Measurements from ENCODE around the gene FGD4. TPM values are rescaled to one million over a fixed set of nuclear protein-coding genes. Genes with fewer than 3 reads are reported as not detected.

The FGD4 gene
- total RNA-seq, 2 donors from 2014 or later: 24.3 to 49.3 TPM

DNA sequence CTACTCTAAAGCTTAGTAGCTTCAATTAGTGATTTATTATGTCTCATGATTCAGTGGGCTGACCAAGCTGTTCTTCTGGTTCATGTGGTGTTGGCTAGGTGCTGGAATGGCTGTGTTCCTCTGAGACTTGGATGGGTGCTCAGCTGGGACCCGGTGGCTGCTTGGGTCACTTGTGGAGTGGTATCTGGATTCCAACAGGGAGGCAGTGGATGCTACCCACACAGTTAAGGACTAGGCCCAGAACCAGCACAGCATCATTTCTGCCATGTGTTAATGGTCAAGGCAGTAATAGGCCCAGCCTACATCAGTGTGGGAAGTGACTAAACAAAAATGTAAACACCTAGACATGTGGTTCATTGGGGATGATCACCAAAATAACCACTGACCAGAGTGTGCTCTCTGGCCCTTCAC lies 72.2 kb downstream of the FGD4 start:
- Histone ChIP-seq H3K9me3 (no peaks in the 10 kb centered on the region), H3K27ac (no peak overlapping the region), H3K27me3 (replicated peaks; ENCODE audit: insufficient read depth) (no peaks in the 10 kb centered on the region), H3K4me3 (no peak overlapping the region), H3K4me1 (replicated peaks) (no peaks in the 10 kb centered on the region), H3K36me3 (no peaks in the 10 kb centered on the region)
- intact Hi-C loops (cut with DNase I): no loop called here
- 100% methylated on average over 1 of the region's 1 CpG for WGBS
- DNase-seq (ENCODE audit: low spot score): no peak
- TF ChIP-seq POLR2A (IDR thresholded peaks at IDR 0.05) (no peak), POLR2AphosphoS5 (IDR thresholded peaks at IDR 0.05) (no peak)
- TF ChIP-seq, protein P1, sequence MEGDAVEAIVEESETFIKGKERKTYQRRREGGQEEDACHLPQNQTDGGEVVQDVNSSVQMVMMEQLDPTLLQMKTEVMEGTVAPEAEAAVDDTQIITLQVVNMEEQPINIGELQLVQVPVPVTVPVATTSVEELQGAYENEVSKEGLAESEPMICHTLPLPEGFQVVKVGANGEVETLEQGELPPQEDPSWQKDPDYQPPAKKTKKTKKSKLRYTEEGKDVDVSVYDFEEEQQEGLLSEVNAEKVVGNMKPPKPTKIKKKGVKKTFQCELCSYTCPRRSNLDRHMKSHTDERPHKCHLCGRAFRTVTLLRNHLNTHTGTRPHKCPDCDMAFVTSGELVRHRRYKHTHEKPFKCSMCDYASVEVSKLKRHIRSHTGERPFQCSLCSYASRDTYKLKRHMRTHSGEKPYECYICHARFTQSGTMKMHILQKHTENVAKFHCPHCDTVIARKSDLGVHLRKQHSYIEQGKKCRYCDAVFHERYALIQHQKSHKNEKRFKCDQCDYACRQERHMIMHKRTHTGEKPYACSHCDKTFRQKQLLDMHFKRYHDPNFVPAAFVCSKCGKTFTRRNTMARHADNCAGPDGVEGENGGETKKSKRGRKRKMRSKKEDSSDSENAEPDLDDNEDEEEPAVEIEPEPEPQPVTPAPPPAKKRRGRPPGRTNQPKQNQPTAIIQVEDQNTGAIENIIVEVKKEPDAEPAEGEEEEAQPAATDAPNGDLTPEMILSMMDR (IDR thresholded peaks at IDR 0.05): no peak

DNA sequence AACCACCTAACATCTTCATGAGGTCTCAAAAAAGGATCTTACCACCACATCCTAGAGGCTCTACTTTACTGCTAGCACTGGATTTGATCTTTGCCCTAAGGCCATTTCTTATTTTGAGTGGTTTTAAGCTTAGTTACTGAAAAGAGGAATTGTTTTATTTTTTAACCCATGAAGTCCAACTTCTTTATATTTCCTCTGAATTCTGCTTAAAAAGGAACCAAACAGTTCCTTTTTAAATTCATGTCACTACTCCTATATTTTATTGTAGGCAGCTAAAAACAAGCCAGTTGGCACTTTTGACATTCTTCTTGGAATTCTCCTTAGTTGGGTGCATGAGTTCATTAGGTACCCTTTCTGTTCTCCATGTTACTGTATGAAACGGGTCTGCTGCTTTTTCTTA lies 76.4 kb downstream of the FGD4 start:
- intact Hi-C loops (cut with DNase I): no loop called here
- WGBS: 77% methylated on average over 1 of the region's 1 CpG
- no peaks in the 10 kb centered on the region for H3K36me3 ChIP-seq
- no peak overlapping the region for H3K27ac ChIP-seq
- TF ChIP-seq POLR2A (IDR thresholded peaks at IDR 0.05) (no peak), POLR2AphosphoS5 (IDR thresholded peaks at IDR 0.05) (no peak)
- TF ChIP-seq, protein P1 (IDR thresholded peaks at IDR 0.05): no peak
- no peak for DNase-seq (ENCODE audit: low spot score)
- H3K4me3 ChIP-seq: no peak overlapping the region
- no peaks in the 10 kb centered on the region for H3K27me3 ChIP-seq (replicated peaks; ENCODE audit: insufficient read depth)
- no peaks in the 10 kb centered on the region for H3K4me1 ChIP-seq (replicated peaks)
- no peaks in the 10 kb centered on the region for H3K9me3 ChIP-seq

DNA sequence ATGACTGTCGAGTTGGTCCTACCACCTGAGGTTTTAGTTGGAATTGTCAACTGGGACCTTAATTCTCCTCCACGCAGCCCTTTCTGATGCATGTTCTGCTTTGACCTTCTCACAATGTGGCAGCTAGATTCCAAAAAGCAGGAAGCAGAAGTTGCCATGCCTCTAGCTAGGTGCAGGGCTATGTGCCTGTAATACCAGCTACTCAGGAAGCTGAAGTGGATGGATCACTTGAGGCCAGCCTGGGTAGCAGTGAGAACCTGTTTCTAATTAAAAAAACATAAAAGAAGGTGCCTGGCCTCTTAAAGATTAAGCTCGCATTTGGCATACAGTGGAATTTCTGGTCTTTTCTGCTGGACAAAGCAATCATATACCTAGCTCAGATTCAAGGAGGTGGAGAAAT lies 77.1 kb downstream of the FGD4 start:
- no peak for TF ChIP-seq POLR2A (IDR thresholded peaks at IDR 0.05)
- H3K4me1 ChIP-seq (replicated peaks): no peaks in the 10 kb centered on the region
- DNase-seq (ENCODE audit: low spot score): no peak
- no peaks in the 10 kb centered on the region for H3K9me3 ChIP-seq
- H3K27me3 ChIP-seq (replicated peaks; ENCODE audit: insufficient read depth): no peaks in the 10 kb centered on the region
- WGBS: 72% methylated on average over 3 of the region's 3 CpGs
- intact Hi-C loops (cut with DNase I): no loop called here
- H3K4me3 ChIP-seq: no peak overlapping the region
- H3K27ac ChIP-seq: no peak overlapping the region
- H3K36me3 ChIP-seq: no peaks in the 10 kb centered on the region

DNA sequence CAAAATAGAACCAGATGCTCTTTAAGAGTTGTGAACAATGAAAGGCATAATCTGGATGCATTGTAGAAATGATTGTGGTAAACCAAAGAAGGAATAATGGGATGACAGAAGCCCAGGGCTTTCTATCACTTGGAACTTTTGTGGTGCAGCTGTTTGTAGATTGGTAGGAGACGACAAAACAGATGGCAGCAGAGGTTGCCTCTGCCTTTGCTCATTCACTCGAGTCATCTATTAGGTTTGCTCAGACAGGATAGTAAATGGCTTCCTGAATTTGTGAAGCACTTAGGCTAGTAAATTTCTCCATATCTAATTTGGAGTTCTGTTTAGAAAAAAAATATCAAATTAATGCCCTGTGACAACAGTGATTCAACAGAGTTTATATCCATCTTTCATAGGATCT lies 78.4 kb downstream of the FGD4 start:
- H3K4me1 ChIP-seq (replicated peaks): no peaks in the 10 kb centered on the region
- no peak overlapping the region for H3K4me3 ChIP-seq
- H3K27ac ChIP-seq: no peak overlapping the region
- no peaks in the 10 kb centered on the region for H3K27me3 ChIP-seq (replicated peaks; ENCODE audit: insufficient read depth)
- intact Hi-C loops (cut with DNase I): no loop called here
- TF ChIP-seq POLR2A (IDR thresholded peaks at IDR 0.05): no peak
- TF ChIP-seq POLR2AphosphoS5 (IDR thresholded peaks at IDR 0.05): no peak
- TF ChIP-seq, protein P1 (IDR thresholded peaks at IDR 0.05): no peak
- WGBS: 81% methylated on average over 2 of the region's 2 CpGs
- no peaks in the 10 kb centered on the region for H3K36me3 ChIP-seq
- no peaks in the 10 kb centered on the region for H3K9me3 ChIP-seq
- no peak for DNase-seq (ENCODE audit: low spot score)

DNA sequence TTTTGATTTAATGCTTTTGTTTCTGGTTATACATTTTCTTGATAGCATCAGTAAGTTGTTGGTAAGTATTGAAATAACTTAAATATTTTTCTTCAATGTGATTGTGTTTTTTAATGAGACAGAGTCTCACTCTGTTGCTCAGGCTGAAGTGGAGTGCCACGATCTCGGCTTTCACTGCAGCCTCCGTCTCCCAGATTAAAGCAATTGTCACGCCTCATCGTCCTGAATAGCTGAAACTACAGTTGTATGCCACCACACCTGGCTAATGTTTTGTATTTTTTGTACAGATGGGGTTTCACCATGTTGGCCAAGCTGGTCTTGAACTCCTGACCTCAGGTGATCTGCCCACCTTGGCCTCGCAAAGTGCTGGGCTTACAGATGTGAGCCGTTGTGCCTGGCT lies 78.8 kb downstream of the FGD4 start:
- Histone ChIP-seq H3K27me3 (replicated peaks; ENCODE audit: insufficient read depth) (no peaks in the 10 kb centered on the region), H3K9me3 (no peaks in the 10 kb centered on the region), H3K4me3 (no peak overlapping the region), H3K36me3 (no peaks in the 10 kb centered on the region), H3K4me1 (replicated peaks) (no peaks in the 10 kb centered on the region), H3K27ac (no peak overlapping the region)
- intact Hi-C loops (cut with DNase I): no loop called here
- WGBS: 87% methylated on average over 7 of the region's 7 CpGs
- no peak for TF ChIP-seq POLR2AphosphoS5 (IDR thresholded peaks at IDR 0.05)
- TF ChIP-seq, protein P1 (IDR thresholded peaks at IDR 0.05): no peak
- DNase-seq (ENCODE audit: low spot score): no peak

All from prostate gland (tissue), 2 donors.